PC-3 (cell line): Measurements from ENCODE around the gene LINGO1.

Experiments
- EZH2 ChIP-seq: fragments of 300-600 bp; sonication (generic); IDR thresholded peaks from one replicate; pipeline ENCODE4 v1.6.1; 2017; ENCODE audit warnings: antibody characterized with exemption, mild to moderate bottlenecking, low read length; ENCODE audit not compliant: unreplicated experiment
- TF ChIP-seq, protein P1 (sequence below): fragments of 300-600 bp; sonication (generic); conservative IDR thresholded peaks from 2 replicates; pipeline ENCODE4 v1.5.1; 2017; ENCODE audit warnings: antibody characterized with exemption, low read depth, mild to moderate bottlenecking, low read length

DNA sequence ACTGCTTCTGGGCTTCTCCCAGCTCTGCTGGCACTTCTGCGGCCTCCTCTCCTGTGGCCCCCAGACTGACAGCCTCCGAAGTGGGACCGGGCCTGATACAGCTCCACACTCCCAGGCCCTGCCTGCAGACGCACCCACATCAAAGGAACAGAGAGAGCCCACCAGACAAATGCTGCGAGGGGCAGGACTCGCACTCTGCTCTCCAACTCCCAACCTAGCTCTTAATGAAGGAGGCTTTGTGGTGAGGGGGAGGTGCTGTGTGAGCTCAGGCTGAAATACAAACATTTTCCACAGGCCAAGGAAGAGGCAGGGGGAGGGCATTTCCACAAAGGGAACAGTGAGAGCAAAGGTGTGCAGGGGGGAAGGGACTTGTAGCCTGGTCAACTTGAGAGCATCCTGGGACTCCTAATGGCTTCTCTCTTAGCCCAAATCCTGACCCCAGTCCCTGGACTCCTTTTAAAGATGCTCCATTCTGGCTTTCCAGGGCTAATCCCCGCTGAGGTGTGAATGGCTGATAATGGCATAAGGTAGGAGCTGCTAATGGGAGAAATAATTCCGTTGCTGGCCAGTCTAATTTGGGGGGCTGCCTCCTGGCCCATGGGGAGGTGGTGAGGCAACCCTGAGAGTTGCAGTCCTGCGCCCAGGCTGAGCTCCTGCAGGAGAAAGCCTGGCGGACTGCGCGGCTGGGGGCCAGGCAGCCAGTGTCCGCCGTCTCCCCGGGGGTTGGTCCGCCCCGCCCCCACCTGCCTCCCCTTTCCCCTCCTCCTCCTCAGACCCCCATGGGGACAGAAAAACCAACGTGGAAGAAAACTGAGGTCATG lies 9.6 kb downstream of the LINGO1 start:
- TF ChIP-seq EZH2 = no peak
- TF ChIP-seq, protein P1, sequence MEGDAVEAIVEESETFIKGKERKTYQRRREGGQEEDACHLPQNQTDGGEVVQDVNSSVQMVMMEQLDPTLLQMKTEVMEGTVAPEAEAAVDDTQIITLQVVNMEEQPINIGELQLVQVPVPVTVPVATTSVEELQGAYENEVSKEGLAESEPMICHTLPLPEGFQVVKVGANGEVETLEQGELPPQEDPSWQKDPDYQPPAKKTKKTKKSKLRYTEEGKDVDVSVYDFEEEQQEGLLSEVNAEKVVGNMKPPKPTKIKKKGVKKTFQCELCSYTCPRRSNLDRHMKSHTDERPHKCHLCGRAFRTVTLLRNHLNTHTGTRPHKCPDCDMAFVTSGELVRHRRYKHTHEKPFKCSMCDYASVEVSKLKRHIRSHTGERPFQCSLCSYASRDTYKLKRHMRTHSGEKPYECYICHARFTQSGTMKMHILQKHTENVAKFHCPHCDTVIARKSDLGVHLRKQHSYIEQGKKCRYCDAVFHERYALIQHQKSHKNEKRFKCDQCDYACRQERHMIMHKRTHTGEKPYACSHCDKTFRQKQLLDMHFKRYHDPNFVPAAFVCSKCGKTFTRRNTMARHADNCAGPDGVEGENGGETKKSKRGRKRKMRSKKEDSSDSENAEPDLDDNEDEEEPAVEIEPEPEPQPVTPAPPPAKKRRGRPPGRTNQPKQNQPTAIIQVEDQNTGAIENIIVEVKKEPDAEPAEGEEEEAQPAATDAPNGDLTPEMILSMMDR = no peak
